CD4-positive, alpha-beta memory T cell (primary cell): ENCODE measurements around the gene PBX1. TPM values are rescaled to one million over a fixed set of nuclear protein-coding genes. Genes with fewer than 3 reads are reported as not detected.

Experiments
- CTCF ChIA-PET: fragments of 350-600 bp; sonication (Branson Sonifier 250); formaldehyde crosslinking; loops from one replicate; lab custom pipeline; 2021; ENCODE audit warnings: inconsistent platforms; ENCODE audit not compliant: partially characterized antibody; lab: Charles Lee
- POLR2A ChIA-PET: fragments of 350-600 bp; sonication (Branson Sonifier 250); formaldehyde crosslinking; loops from one replicate; lab custom pipeline; 2021; ENCODE audit not compliant: partially characterized antibody; lab: Charles Lee
- DNase-seq, 5 donors: peaks; one replicate each; pipeline versions ENCODE4 v3.0.0 to v3.0.0-alpha.2; 2020 to 2022; ENCODE audit warnings: mixed read lengths in 1 of 5
- H3K27ac ChIP-seq: one replicate; pipeline ENCODE4 v1.7.0; 2013; ENCODE audit warnings: low read depth, low read length
- H3K27me3 ChIP-seq: 2 replicates; pipeline ENCODE4 v1.7.0; 2013; ENCODE audit warnings: mild to moderate bottlenecking, low read length, moderate library complexity; ENCODE audit not compliant: insufficient read depth
- H3K36me3 ChIP-seq: 2 replicates; pipeline ENCODE4 v1.7.0; 2013; ENCODE audit warnings: mild to moderate bottlenecking, low read length, moderate library complexity; ENCODE audit not compliant: insufficient read depth
- H3K4me1 ChIP-seq: 2 replicates; pipeline ENCODE4 v1.7.0; 2013; ENCODE audit warnings: mild to moderate bottlenecking, low read length, moderate library complexity; ENCODE audit not compliant: insufficient read depth
- H3K4me3 ChIP-seq, 2 donors: one replicate each; pipeline ENCODE4 v1.7.0; 2013; ENCODE audit warnings: low read length in 2 of 2, mild to moderate bottlenecking in 1 of 2
- H3K9me3 ChIP-seq, 2 donors: one replicate each; pipeline ENCODE4 v1.7.0; 2013; ENCODE audit warnings: low read length in 2 of 2, control low read depth in 1 of 2; ENCODE audit not compliant: control insufficient read depth in 1 of 2
- H3K27ac Mint-ChIP-seq, 7 donors: one replicate each; pipeline ENCODE4 v1.8.0; 2020 to 2021; ENCODE audit warnings: mixed read lengths in 7 of 7, mild to moderate bottlenecking in 6 of 7, inconsistent platforms in 3 of 7, moderate library complexity in 3 of 7
- H3K27me3 Mint-ChIP-seq, 2 donors: one replicate each; pipeline ENCODE4 v1.8.0; 2020 to 2021; ENCODE audit warnings: mixed read lengths in 2 of 2
- H3K36me3 Mint-ChIP-seq, 2 donors: one replicate each; pipeline ENCODE4 v1.8.0; 2020 to 2021; ENCODE audit warnings: mixed read lengths in 2 of 2, inconsistent platforms in 1 of 2, mild to moderate bottlenecking in 1 of 2
- H3K4me1 Mint-ChIP-seq, 4 donors: one replicate each; pipeline ENCODE4 v1.8.0; 2020 to 2021; ENCODE audit warnings: mixed read lengths in 4 of 4, mild to moderate bottlenecking in 1 of 4
- H3K4me3 Mint-ChIP-seq, 8 donors: one replicate each; pipeline ENCODE4 v1.8.0; 2020 to 2021; ENCODE audit warnings: mixed read lengths in 8 of 8, mild to moderate bottlenecking in 7 of 8, moderate library complexity in 6 of 8, inconsistent platforms in 3 of 8
- H3K9me3 Mint-ChIP-seq, 8 donors: one replicate each; pipeline ENCODE4 v1.8.0; 2020 to 2021; ENCODE audit warnings: mixed read lengths in 8 of 8, mild to moderate bottlenecking in 5 of 8, inconsistent platforms in 3 of 8, moderate library complexity in 1 of 8
- intact Hi-C: fragments of 100-400 bp; cut with micrococcal nuclease; formaldehyde crosslinking; loops from one replicate; pipeline ENCODE4 v1.15.1; 2023
- polyA plus RNA-seq, 2 donors: library from polyadenylated mRNA; unstranded; fragments of 300-500 nt; fragmentation: Illumina TruSeq; gene quantifications; one replicate each; pipeline ENCODE4 v1.2.3, GENCODE V29; 2021
- total RNA-seq, 2 experiments: library from RNA; stranded (reverse); gene quantifications; one replicate each; pipeline ENCODE4 v1.2.3, GENCODE V29; 2021

The PBX1 gene
- total and polyA plus RNA-seq, 4 experiments from 2014 or later, result 0.06 to 0.70 (median 0.53) TPM; not detected in 1

DNA sequence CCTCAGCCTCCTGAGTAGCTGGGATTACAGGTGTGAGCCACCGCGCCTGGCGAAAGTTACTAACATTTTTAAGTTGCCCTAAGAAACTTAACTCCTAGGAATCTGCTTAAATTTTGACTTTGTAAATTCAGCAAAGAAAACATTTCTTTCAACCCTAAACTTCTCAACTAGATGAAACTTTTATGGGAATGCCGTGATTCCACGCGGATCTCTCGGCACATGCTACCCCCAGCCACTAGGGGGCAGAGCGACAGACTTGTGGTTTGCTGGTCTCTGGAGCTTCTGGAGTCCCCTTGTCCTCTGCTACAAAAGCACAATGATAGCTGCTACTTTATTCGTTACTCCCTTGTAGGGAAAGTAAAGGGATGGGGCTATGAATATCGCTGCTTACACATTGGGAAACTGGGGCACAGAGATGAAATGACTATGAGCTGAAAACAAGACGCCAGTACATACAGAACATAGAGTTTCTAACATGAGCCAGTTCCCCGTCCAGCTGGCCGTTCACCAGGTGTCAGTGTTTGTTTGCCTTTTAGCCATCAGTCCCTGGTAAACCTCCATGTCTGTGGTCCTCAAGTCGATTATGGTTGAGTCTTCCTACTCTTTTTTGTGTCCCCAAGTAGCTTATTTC is 114.7 kb downstream of the PBX1 start:
- no peak overlapping the region for H3K27ac Mint-ChIP-seq
- Histone ChIP-seq H3K36me3 (no peaks in the 10 kb centered on the region), H3K4me1 (no peaks in the 10 kb centered on the region), H3K27ac (no peak overlapping the region), H3K27me3 (no peaks in the 10 kb centered on the region), H3K4me3 (no peak overlapping the region), H3K9me3 (no peaks in the 10 kb centered on the region)
- ChIA-PET POLR2A (no interaction called here), CTCF (no interaction called here)
- peaks cover 0 to 10% (median 2%) of the 10 kb centered on the region in 8 donors for H3K9me3 Mint-ChIP-seq
- peaks cover 0 to 1% of the 10 kb centered on the region in 2 donors for H3K27me3 Mint-ChIP-seq
- peaks cover 0 to 1% (median 0%) of the 10 kb centered on the region in 4 donors for H3K4me1 Mint-ChIP-seq
- H3K36me3 Mint-ChIP-seq, result no peaks in the 10 kb centered on the region
- no peak overlapping the region for H3K4me3 Mint-ChIP-seq
- intact Hi-C loops, result no loop called here
- DNase-seq, result no peak

DNA sequence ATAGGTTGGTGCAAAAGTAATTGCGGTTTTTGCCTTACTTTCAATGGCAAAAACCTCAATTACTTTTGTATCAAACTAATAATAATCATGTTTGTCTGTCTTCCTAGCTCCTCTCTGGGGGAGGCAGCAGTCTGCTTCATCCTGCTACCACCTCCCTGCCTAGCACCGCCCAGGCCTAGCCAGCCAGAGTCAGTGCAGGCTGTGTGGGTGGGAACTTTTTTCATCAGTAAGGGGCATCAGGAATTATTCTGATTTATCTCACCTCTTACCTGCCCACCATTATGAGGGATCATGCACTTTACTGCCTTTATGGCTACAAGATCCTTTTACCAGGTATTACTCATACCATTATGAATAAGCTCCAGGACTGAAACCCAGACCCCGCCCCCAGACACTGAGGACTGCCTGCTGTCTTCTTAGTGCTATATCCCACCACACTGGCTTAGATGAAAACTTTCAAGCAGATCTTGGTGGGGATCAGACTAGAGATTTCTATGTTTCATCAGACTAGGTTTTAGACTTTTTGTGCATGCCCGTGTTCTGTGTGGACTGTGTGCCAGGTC is 116.4 kb downstream of the PBX1 start:
- no peaks in the 10 kb centered on the region for H3K36me3 Mint-ChIP-seq
- no peaks in the 10 kb centered on the region for H3K4me1 ChIP-seq
- H3K9me3 ChIP-seq, result no peaks in the 10 kb centered on the region
- CTCF ChIA-PET, result no interaction called here
- H3K9me3 Mint-ChIP-seq, result peaks cover 0 to 7% (median under 1%) of the 10 kb centered on the region in 8 donors
- peaks cover 0 to 1% (median 0%) of the 10 kb centered on the region in 4 donors for H3K4me1 Mint-ChIP-seq
- no peak overlapping the region for H3K27ac Mint-ChIP-seq
- DNase-seq, result no peak
- H3K27ac ChIP-seq, result no peak overlapping the region
- no peaks in the 10 kb centered on the region for H3K36me3 ChIP-seq
- H3K4me3 ChIP-seq, result no peak overlapping the region
- H3K27me3 ChIP-seq, result no peaks in the 10 kb centered on the region
- POLR2A ChIA-PET, result no interaction called here
- intact Hi-C loops, result no loop called here
- no peak overlapping the region for H3K4me3 Mint-ChIP-seq
- H3K27me3 Mint-ChIP-seq, result no peaks in the 10 kb centered on the region

DNA sequence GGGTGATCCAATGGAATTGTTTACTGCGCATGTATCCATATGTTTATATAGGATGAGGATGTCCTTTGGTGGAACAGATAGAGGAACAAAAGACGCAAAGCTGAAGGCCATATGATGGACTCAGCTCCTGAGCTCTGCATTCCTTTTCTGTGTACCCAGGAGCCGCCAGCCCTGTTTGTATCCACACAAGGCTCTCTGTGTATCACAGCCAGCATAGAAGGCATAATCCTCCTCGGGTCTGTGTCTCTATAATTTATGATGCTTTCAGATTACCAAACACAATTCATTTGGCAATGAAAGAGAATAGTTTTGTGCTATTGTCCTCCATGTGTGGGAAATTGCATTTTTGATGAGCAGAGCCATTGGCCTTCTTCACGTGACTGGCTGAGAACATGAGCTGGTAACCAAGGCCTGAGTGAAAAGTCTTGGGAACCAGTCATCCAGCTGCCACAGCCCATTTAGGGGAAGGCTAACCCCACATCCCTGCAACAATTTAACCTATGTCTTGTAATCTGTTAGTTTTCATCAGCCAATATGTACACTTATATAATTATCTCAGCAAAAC is 119.2 kb downstream of the PBX1 start:
- POLR2A ChIA-PET, result no interaction called here
- H3K36me3 Mint-ChIP-seq, result no peaks in the 10 kb centered on the region
- H3K36me3 ChIP-seq, result no peaks in the 10 kb centered on the region
- H3K4me3 ChIP-seq, result no peak overlapping the region
- H3K27ac Mint-ChIP-seq, result no peak overlapping the region
- no peak overlapping the region for H3K4me3 Mint-ChIP-seq
- peaks cover 0 to 6% (median 0%) of the 10 kb centered on the region in 8 donors for H3K9me3 Mint-ChIP-seq
- H3K4me1 ChIP-seq, result no peaks in the 10 kb centered on the region
- intact Hi-C loops, result no loop called here
- CTCF ChIA-PET, result no interaction called here
- no peaks in the 10 kb centered on the region for H3K4me1 Mint-ChIP-seq
- H3K9me3 ChIP-seq, result no peaks in the 10 kb centered on the region
- no peaks in the 10 kb centered on the region for H3K27me3 ChIP-seq
- no peak overlapping the region for H3K27ac ChIP-seq
- no peaks in the 10 kb centered on the region for H3K27me3 Mint-ChIP-seq
- DNase-seq, result no peak

DNA sequence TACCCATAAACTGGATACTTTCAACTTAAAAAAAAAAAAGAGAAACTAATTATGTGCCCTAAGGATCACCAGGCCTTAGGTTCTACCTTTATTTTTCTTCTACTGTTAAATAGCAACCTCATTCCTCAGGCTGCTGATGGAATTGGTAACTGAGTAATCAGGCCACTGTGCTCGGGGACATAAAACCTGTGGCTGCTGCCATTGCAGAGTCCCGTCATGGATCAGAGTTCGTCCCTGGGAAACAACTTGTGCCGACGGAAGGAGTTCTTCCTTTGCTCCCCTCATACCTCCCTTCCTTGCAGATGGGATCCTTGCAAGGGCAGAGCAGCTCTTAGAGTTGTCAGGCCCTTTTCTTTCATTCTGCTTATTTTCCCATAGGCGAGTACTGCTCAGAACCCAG is 123.6 kb downstream of the PBX1 start:
- DNase-seq, result no peak
- H3K36me3 ChIP-seq, result no peaks in the 10 kb centered on the region
- Mint-ChIP-seq H3K4me3 (no peak overlapping the region), H3K27me3 (no peaks in the 10 kb centered on the region), H3K27ac (no peak overlapping the region), H3K36me3 (no peaks in the 10 kb centered on the region), H3K9me3 (peaks cover 0 to 5% (median under 1%) of the 10 kb centered on the region in 8 donors), H3K4me1 (no peaks in the 10 kb centered on the region)
- H3K27me3 ChIP-seq, result no peaks in the 10 kb centered on the region
- no peak overlapping the region for H3K4me3 ChIP-seq
- no peaks in the 10 kb centered on the region for H3K9me3 ChIP-seq
- intact Hi-C loops, result no loop called here
- ChIA-PET CTCF (no interaction called here), POLR2A (no interaction called here)
- H3K27ac ChIP-seq, result no peak overlapping the region
- H3K4me1 ChIP-seq, result no peaks in the 10 kb centered on the region

DNA sequence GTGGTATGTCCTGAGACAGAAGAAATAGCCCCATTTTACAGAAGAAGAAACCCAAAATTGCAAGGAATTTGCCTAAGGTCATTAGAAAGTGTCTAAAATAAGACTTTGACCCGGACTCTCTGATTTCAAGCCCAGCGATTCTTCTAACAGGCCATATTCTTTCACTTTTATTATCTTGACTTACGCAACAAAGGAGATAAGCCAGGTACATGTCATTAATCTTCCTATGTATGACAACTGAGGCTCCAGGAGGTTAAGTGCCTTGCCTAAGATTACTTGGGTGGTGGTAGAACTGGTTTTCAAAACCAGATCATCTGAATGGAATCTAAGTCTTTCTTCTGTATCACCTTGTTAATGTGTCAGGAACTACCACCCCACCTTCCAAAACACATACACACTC is 124.3 kb downstream of the PBX1 start:
- no peaks in the 10 kb centered on the region for H3K9me3 ChIP-seq
- H3K27me3 ChIP-seq, result no peaks in the 10 kb centered on the region
- Mint-ChIP-seq H3K4me1 (no peaks in the 10 kb centered on the region), H3K27me3 (no peaks in the 10 kb centered on the region), H3K36me3 (no peaks in the 10 kb centered on the region), H3K9me3 (peaks cover 0 to 6% (median 1%) of the 10 kb centered on the region in 8 donors), H3K27ac (no peak overlapping the region), H3K4me3 (no peak overlapping the region)
- no peaks in the 10 kb centered on the region for H3K36me3 ChIP-seq
- intact Hi-C loops, result no loop called here
- no peak overlapping the region for H3K27ac ChIP-seq
- CTCF ChIA-PET, result no interaction called here
- no peak for DNase-seq
- POLR2A ChIA-PET, result no interaction called here
- no peak overlapping the region for H3K4me3 ChIP-seq
- no peaks in the 10 kb centered on the region for H3K4me1 ChIP-seq

DNA sequence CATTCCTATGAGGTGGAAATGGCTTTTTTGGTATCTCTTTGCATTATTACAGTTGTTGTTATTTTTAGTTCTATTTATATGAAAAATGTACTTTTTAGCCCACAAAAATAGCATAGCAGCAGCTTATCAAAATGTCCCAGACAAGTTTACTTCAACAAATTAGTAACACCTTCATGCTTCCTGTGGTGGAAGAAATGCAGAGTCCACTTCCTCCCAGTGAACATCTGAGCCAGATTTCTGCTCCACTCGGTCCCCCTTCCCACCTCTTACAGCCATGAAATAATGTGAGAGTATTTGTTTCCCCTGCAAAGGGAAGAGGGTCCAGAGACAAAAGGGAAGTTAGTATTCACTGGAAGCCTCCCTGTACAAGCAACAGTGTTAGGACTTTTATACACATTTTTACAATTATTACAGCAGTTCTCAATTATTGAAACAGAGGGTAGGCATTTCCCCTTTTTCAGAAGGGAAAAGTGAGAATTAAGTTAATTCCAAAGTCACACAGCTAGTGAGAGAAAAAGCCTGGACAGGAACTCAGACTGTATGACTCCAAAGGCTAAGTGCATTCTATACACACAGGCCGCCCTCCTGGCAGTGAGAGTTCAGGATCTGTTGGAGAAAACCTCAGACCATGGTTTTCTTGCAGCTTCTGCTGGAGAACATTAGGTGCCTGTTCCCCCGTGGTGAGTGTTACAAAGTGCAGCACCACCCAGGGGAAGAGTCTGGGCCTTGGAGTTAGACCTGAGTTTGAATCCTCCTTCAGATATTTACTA is 126.5 kb downstream of the PBX1 start:
- Histone ChIP-seq H3K4me1 (no peaks in the 10 kb centered on the region), H3K36me3 (no peaks in the 10 kb centered on the region), H3K4me3 (no peak overlapping the region), H3K27me3 (no peaks in the 10 kb centered on the region), H3K27ac (no peak overlapping the region), H3K9me3 (no peaks in the 10 kb centered on the region)
- intact Hi-C loops, result no loop called here
- peaks cover 0 to 6% (median 1%) of the 10 kb centered on the region in 8 donors for H3K9me3 Mint-ChIP-seq
- H3K4me3 Mint-ChIP-seq, result no peak overlapping the region
- ChIA-PET CTCF (no interaction called here), POLR2A (no interaction called here)
- H3K27ac Mint-ChIP-seq, result no peak overlapping the region
- no peak for DNase-seq
- no peaks in the 10 kb centered on the region for H3K4me1 Mint-ChIP-seq
- no peaks in the 10 kb centered on the region for H3K27me3 Mint-ChIP-seq
- H3K36me3 Mint-ChIP-seq, result no peaks in the 10 kb centered on the region

DNA sequence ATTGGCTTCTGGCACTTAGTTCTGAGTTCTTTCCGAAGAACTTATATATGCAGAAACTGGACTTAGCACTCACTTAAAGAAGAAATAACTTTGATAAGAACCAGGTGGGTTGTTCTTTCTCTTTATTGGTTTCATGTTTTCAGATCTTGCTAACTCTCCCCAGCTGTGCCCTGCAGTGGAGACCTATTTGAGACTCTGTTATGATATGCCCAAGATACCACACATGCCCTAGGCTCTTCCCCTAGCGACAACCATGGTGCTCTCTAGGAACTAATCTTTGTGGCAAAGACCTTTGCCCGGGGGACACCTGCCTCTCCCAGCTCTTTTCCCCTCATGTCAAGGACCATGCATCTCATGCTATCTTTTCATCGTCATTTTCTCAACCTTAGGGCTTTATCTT is 128.8 kb downstream of the PBX1 start:
- H3K4me3 Mint-ChIP-seq, result no peak overlapping the region
- Histone ChIP-seq H3K27me3 (no peaks in the 10 kb centered on the region), H3K27ac (no peak overlapping the region), H3K9me3 (no peaks in the 10 kb centered on the region), H3K4me3 (no peak overlapping the region), H3K36me3 (no peaks in the 10 kb centered on the region), H3K4me1 (no peaks in the 10 kb centered on the region)
- no peaks in the 10 kb centered on the region for H3K27me3 Mint-ChIP-seq
- H3K4me1 Mint-ChIP-seq, result no peaks in the 10 kb centered on the region
- no peak for DNase-seq
- H3K36me3 Mint-ChIP-seq, result no peaks in the 10 kb centered on the region
- no peak overlapping the region for H3K27ac Mint-ChIP-seq
- CTCF ChIA-PET, result no interaction called here
- POLR2A ChIA-PET, result no interaction called here
- peaks cover 0 to 6% (median 1%) of the 10 kb centered on the region in 8 donors for H3K9me3 Mint-ChIP-seq
- intact Hi-C loops, result no loop called here
